ENCODE measurements around the gene CLOCK. TPM values are rescaled to one million over a fixed set of nuclear protein-coding genes. Genes with fewer than 3 reads are reported as not detected.

Gene CLOCK
- polyA plus RNA-seq, 2 of the 4 experiments (the other 2 are of a cell fraction) = 6.6 to 14.2 TPM

DNA sequence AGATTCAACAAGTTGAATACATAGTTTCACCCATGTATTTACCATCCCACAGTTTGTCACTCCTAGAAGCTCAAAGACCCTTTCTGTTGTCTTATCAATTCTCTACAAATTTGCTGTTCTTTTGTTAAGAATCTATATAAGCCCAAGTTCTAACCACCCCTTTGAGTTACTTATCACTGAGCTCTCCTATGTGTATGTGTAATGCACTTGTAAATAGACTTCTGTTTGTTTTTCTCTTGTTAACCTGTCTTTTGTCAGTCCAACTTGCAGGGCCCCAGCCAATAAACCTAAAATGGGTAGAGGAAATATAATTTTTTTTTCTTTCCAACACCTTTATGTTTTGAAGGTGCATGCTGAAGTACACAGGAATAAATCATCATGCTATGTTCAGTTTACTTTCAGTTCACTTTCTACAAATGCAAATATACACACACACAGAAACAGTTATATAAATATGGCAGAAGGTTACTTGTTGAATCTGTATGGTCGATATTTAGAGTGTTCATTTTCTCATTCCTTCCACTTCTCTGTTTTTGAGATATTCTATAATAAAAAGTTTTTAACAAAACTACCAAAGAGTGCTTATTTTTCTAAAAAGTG, 22.3 kb upstream of the CLOCK start:
- ChIA-PET POLR2A (no interaction called here), CTCF (no interaction called here)
- DNase-seq (ENCODE audit: low read depth in 1 of 2, low spot score in 1 of 2) = no peak
- Histone ChIP-seq H3K4me3 (no peak overlapping the region), H3K4me1 (no peaks in the 10 kb centered on the region), H3K27ac (no peak overlapping the region), H3K9me3 (no peaks in the 10 kb centered on the region), H3K4me2 (no peak overlapping the region)
- TF ChIP-seq RCOR1 (IDR thresholded peaks at IDR 0.05; ENCODE audit: low read depth, low read length) (no peak), RNF2 (IDR thresholded peaks at IDR 0.05; ENCODE audit: borderline replicate concordance, low read depth) (no peak), EP300 (IDR thresholded peaks at IDR 0.05) (no peak), POLR2A (IDR thresholded peaks at IDR 0.05; ENCODE audit: low read length) (no peak), JUN (IDR thresholded peaks at IDR 0.05) (no peak), CEBPB (IDR thresholded peaks at IDR 0.05) (no peak), MAFK (IDR thresholded peaks at IDR 0.05; ENCODE audit: partially characterized antibody) (no peak), MAZ (IDR thresholded peaks at IDR 0.05; ENCODE audit: borderline replicate concordance, low read depth, low read length) (no peak), TP53 (CRISPR knock-in tag; IDR thresholded peaks at IDR 0.05) (no peak), ZSCAN20 (CRISPR knock-in tag; IDR thresholded peaks at IDR 0.05) (no peak), FOXS1 (CRISPR knock-in tag; IDR thresholded peaks at IDR 0.05) (no peak), BCL3 (IDR thresholded peaks at IDR 0.05) (no peak)
- TF ChIP-seq, protein P1, sequence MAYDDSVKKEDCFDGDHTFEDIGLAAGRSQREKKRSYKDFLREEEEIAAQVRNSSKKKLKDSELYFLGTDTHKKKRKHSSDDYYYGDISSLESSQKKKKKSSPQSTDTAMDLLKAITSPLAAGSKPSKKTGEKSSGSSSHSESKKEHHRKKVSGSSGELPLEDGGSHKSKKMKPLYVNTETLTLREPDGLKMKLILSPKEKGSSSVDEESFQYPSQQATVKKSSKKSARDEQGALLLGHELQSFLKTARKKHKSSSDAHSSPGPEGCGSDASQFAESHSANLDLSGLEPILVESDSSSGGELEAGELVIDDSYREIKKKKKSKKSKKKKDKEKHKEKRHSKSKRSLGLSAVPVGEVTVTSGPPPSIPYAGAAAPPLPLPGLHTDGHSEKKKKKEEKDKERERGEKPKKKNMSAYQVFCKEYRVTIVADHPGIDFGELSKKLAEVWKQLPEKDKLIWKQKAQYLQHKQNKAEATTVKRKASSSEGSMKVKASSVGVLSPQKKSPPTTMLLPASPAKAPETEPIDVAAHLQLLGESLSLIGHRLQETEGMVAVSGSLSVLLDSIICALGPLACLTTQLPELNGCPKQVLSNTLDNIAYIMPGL (CRISPR knock-in tag; IDR thresholded peaks at IDR 0.05; ENCODE audit: borderline replicate concordance) = no peak
- TF ChIP-seq, protein P2, sequence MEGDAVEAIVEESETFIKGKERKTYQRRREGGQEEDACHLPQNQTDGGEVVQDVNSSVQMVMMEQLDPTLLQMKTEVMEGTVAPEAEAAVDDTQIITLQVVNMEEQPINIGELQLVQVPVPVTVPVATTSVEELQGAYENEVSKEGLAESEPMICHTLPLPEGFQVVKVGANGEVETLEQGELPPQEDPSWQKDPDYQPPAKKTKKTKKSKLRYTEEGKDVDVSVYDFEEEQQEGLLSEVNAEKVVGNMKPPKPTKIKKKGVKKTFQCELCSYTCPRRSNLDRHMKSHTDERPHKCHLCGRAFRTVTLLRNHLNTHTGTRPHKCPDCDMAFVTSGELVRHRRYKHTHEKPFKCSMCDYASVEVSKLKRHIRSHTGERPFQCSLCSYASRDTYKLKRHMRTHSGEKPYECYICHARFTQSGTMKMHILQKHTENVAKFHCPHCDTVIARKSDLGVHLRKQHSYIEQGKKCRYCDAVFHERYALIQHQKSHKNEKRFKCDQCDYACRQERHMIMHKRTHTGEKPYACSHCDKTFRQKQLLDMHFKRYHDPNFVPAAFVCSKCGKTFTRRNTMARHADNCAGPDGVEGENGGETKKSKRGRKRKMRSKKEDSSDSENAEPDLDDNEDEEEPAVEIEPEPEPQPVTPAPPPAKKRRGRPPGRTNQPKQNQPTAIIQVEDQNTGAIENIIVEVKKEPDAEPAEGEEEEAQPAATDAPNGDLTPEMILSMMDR (IDR thresholded peaks at IDR 0.05) = no peak
- TF ChIP-seq, protein P3, sequence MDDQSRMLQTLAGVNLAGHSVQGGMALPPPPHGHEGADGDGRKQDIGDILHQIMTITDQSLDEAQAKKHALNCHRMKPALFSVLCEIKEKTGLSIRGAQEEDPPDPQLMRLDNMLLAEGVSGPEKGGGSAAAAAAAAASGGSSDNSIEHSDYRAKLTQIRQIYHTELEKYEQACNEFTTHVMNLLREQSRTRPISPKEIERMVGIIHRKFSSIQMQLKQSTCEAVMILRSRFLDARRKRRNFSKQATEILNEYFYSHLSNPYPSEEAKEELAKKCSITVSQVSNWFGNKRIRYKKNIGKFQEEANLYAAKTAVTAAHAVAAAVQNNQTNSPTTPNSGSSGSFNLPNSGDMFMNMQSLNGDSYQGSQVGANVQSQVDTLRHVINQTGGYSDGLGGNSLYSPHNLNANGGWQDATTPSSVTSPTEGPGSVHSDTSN (IDR thresholded peaks at IDR 0.05) = no peak
- no peak for ATAC-seq
- 16% methylated on average over 1 of the region's 1 CpG for WGBS (ENCODE audit: missing lambda C conversion rate)
- no peak for FAIRE-seq

DNA sequence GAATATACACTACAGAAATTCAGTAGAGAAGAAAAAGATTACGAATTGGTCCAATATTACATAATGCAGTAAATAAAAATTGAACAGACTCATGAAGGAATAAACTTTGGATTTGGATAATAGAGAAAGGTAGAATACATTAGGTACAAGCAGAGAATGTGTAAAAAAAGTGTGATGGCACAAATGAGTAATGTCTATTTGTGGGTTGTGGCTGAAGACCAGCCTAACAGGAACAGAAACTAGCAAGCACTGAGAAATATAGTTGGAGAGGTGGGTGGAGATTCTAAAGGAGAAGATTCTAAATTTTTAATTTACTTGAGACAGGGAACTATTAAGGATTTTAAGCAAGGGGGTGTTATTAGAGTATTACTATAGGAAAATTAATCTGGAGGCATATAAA, 15.2 kb upstream of the CLOCK start:
- TF ChIP-seq HDAC2 (IDR thresholded peaks at IDR 0.05) = no peak
- TF ChIP-seq SMC3 (IDR thresholded peaks at IDR 0.05) = no peak
- TF ChIP-seq TFCP2L1 (CRISPR knock-in tag; IDR thresholded peaks at IDR 0.05) = no peak
- no peak for TF ChIP-seq MAZ (IDR thresholded peaks at IDR 0.05; ENCODE audit: borderline replicate concordance, low read depth, low read length)
- no peak for TF ChIP-seq FOSB (CRISPR knock-in tag; IDR thresholded peaks at IDR 0.05)
- no peak for TF ChIP-seq RCOR1 (IDR thresholded peaks at IDR 0.05; ENCODE audit: low read depth, low read length)
- TF ChIP-seq BHLHE40 (IDR thresholded peaks at IDR 0.05; ENCODE audit: low read depth, low read length) = no peak
- TF ChIP-seq RFX5 (IDR thresholded peaks at IDR 0.05) = no peak
- TF ChIP-seq FOXS1 (CRISPR knock-in tag; IDR thresholded peaks at IDR 0.05) = no peak
- no peak for TF ChIP-seq JUNB (IDR thresholded peaks at IDR 0.05)
- TF ChIP-seq CHD4 (IDR thresholded peaks at IDR 0.05; ENCODE audit: borderline replicate concordance) = no peak
- TF ChIP-seq MAX (IDR thresholded peaks at IDR 0.05) = no peak
- no peak for TF ChIP-seq EHMT2 (IDR thresholded peaks at IDR 0.05; ENCODE audit: low read depth)
- ChIA-PET CTCF (no interaction called here), POLR2A (no interaction called here)
- H3K9me3 ChIP-seq = no peaks in the 10 kb centered on the region
- FAIRE-seq = no peak
- no peak overlapping the region for H3K4me3 ChIP-seq
- no peak overlapping the region for H3K27ac ChIP-seq
- 10% methylated on average over 1 of the region's 1 CpG for WGBS (ENCODE audit: missing lambda C conversion rate)
- no peak for ATAC-seq
- no peak overlapping the region for H3K4me2 ChIP-seq
- no peaks in the 10 kb centered on the region for H3K4me1 ChIP-seq
- DNase-seq (ENCODE audit: low read depth in 1 of 2, low spot score in 1 of 2) = no peak
